Measurements from ENCODE around the gene MPZL2.

The MPZL2 gene

DNA sequence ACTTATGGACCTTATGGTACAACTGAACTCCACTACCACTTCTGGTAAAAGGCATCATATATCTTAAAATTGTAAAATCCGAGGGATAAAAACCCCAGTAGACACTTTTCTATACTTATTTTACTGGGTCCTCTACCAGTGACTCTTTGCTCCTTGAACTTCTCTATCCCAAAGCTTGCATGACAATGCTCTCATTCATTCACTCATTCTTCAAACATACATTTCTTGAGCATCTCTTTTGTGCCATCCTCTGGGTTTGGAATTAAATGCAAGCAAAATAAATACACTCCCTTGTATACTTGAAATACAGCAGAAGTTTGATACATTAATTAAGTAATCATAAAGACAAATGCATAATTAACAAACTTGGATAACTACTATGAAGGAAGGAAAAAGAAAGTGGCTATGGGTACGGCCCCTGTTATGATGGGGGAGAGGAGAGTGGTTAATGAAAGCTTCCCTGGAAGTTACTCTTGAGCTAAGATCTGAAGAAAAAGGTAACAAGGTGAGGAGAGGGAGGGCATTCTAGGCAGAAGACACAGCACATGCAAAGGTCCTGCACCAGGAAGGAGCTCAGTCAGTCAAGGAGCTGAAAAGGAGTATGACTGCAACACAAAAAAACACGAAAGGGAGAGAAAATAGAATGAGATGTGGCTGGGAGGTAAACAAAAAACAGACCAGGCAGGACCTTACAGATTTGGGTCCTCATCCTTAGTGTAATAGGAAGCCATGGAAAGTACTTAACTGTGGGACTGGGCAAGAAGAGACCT, 19.9 kb downstream of the MPZL2 start:
- no peak for DNase-seq (ENCODE audit: low read depth)
- H3K4me3 ChIP-seq (replicated peaks; ENCODE audit: low read depth, low read length) = no peak overlapping the region
- TF ChIP-seq, protein P1, sequence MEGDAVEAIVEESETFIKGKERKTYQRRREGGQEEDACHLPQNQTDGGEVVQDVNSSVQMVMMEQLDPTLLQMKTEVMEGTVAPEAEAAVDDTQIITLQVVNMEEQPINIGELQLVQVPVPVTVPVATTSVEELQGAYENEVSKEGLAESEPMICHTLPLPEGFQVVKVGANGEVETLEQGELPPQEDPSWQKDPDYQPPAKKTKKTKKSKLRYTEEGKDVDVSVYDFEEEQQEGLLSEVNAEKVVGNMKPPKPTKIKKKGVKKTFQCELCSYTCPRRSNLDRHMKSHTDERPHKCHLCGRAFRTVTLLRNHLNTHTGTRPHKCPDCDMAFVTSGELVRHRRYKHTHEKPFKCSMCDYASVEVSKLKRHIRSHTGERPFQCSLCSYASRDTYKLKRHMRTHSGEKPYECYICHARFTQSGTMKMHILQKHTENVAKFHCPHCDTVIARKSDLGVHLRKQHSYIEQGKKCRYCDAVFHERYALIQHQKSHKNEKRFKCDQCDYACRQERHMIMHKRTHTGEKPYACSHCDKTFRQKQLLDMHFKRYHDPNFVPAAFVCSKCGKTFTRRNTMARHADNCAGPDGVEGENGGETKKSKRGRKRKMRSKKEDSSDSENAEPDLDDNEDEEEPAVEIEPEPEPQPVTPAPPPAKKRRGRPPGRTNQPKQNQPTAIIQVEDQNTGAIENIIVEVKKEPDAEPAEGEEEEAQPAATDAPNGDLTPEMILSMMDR (IDR thresholded peaks at IDR 0.05; ENCODE audit: low read length, missing control alignments) = no peak

DNA sequence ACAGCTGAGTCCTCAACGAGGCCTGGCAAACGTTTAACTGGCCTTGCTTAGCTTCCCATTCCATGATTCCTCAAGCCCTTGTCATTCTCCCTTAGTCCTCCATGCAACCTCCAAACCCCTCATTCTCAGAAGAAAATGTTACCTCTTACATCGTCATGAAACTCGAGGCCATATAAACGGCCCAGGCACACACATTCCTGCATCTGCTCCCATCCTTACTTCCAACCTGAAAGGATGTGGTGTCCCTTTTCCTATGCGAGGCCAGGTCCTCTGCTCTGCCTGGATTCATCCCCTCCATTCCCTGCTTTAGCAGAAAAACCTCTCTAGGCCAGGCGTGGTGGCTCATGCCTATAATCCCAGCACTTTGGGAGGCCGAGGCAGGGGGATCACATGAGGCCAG, 20.9 kb downstream of the MPZL2 start:
- TF ChIP-seq, protein P1 (IDR thresholded peaks at IDR 0.05; ENCODE audit: low read length, missing control alignments) = no peak
- no peak overlapping the region for H3K4me3 ChIP-seq (replicated peaks; ENCODE audit: low read depth, low read length)
- DNase-seq (ENCODE audit: low read depth) = no peak

DNA sequence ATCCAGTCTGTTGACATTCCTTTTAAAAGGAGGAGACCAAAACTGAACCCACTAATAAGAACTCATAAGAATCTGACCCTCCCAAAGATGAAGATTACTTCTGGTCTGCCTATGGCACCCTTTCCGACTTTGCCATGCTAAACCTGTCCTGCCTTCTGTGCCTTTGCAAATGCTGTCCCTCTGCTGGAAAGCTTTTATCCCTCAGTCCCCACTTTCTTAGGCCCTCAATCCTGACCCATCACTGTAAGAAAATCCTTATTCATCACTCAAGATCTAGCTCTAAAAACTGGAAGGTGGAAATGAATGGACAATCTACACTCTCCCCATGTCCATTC, 22.4 kb downstream of the MPZL2 start:
- TF ChIP-seq, protein P1 (IDR thresholded peaks at IDR 0.05; ENCODE audit: low read length, missing control alignments) = no peak
- no peak for DNase-seq (ENCODE audit: low read depth)
- H3K4me3 ChIP-seq (replicated peaks; ENCODE audit: low read depth, low read length) = no peak overlapping the region

DNA sequence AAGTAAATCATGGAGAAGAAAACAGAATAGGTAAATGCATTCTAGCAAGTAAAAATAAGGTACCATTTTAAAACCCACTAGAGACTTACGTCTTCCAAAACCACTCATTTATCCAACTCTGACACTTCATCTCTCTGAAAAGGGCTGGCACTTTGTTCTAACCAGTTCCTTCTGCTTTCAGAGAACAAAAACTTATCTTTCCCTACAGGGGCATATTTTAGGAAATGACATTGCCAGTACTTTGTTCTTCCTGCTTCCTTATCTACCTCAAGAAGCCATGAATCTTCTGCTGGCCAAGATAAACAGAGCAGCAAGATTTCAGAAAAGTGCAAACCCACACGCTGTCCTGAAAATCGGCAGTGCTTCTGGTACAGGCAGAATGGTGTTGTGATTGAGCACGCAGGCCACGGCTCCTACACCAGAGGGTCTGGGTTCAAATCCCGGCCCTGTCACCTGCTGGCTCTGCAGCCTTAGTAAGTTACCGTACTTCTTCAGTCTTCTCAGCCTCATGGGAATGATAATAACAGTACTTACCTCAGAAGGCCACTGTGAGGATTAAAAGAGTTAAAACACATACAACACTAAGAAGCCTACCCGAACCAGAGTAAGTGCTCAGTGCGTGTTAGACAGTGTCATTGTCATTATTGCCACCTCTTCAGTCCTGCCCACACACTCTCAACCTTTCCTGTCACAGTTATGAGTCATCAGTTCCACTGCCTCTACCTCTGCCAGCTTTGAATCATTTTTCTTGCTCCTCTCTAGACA, 22.9 kb downstream of the MPZL2 start:
- TF ChIP-seq, protein P1 (IDR thresholded peaks at IDR 0.05; ENCODE audit: low read length, missing control alignments) = no peak
- DNase-seq (ENCODE audit: low read depth) = peak; percentile 29
- no peak overlapping the region for H3K4me3 ChIP-seq (replicated peaks; ENCODE audit: low read depth, low read length)

DNA sequence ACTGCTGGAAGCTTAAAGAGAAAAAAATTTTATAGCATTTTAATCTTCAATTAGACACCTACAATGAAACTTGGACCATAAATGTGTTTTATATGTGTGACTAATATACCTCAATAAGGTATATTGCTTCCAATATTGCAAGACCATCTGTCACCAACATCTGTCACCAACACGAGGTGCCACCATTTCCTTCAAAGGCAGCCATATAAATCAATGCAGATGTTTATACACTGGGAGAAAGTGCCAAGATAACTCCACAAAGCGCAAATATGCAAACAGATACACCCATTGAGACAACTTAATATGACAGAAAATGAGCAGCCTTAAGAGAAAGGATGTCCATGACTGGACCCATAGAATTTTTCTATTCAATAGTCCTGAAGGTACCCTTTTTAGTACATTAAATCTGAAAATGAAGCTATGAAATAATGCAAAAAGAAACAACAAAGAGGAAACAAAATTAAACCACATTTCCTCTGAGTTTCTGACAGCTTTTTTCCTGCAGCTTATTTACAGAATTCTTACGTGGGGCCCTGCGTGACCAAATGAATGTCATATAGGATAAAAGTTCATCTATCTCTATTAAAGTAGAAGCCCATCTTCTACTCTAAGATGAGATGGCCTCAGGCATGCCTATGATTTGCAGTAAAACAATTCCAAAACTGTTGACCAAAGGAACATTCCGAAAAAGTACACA, 24.4 kb downstream of the MPZL2 start:
- no peak overlapping the region for H3K4me3 ChIP-seq (replicated peaks; ENCODE audit: low read depth, low read length)
- TF ChIP-seq, protein P1 (IDR thresholded peaks at IDR 0.05; ENCODE audit: low read length, missing control alignments) = no peak
- no peak for DNase-seq (ENCODE audit: low read depth)

DNA sequence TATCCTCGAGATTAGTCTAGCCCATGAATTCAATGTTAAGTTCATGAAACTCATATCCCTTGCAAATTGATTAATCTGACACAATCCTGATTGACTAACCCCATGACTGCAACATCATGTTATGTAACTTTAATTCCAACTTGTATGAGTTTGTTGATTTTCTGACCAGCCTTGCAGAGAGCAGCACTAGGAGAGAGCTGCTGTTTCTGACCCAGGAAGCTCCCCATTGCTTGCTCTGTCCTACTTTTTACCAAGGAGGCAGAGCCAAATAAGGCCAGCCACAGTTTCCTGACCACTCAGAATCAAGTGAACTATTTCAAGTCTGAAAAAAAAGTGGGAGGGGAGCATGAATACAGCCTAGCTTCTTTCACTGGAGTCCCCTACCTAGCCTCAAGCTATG, 25.2 kb downstream of the MPZL2 start:
- no peak for DNase-seq (ENCODE audit: low read depth)
- H3K4me3 ChIP-seq (replicated peaks; ENCODE audit: low read depth, low read length) = no peak overlapping the region
- TF ChIP-seq, protein P1 (IDR thresholded peaks at IDR 0.05; ENCODE audit: low read length, missing control alignments) = no peak

Measured in fibroblast of pulmonary artery (primary cell).